T-helper 9 cell (primary cell): ENCODE data around the gene YWHAQ.
"Not testable (repeated sequence)": the region's sequence is repeated elsewhere in the genome, so short reads cannot be mapped to it uniquely, and the experiment has no call there.

Experiments used
- DNase-seq: peaks from one replicate; pipeline ENCODE4 v3.0.0-alpha.2; 2020

The YWHAQ gene

DNA sequence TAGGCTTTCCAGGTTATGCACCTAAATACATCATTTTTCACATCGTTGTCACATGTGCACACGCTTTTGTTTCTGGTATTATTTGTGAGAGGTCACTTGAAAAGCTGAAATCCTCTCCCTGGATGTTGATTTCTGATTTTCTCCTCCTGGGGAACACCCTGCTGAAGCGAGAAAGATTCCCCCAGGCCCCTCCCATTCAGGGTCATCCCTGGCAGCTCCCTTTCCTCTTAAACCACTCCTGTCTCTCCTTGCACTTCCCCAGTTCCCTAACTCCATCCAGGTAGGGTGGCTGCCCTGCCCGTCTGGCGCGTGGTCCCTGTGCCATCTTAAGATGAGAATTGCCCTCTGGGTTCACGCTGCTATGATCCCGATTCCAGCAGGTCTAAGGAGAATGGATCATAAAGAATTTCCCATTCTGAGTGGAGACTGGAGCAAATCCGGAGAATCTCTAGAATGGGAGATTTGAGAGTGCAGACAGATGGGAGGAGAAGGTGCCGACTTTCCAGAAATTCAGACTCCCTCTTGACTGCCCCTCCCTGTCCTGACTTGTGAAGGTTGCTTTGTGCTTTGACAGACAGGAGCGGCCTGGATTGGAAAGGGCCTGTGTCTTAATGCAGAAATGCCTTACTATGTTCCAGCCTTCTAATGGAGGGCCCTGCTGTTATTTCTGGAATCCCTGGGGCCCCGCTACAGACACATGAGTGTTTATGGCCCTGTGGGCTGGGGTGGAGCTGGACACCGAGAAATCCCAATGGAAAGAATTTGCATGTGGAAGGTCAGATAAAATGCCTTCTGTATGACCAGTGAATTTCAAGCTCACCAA is 1.3 kb upstream of the YWHAQ start:
- DNase-seq = no peak

DNA sequence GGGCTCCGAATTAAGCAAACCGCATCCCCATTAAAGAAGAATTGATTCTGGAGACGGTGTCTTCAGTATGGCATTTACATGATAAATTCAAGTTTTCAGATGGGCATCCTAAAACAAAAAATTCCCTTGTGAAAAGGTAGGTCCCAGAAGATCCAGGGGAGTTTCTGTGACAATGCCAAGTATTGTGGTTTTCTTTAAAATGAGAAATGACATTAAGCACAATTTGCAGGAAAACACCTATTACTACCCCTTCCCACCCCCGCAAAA is 689 bp upstream of the YWHAQ start:
- DNase-seq = no peak

DNA sequence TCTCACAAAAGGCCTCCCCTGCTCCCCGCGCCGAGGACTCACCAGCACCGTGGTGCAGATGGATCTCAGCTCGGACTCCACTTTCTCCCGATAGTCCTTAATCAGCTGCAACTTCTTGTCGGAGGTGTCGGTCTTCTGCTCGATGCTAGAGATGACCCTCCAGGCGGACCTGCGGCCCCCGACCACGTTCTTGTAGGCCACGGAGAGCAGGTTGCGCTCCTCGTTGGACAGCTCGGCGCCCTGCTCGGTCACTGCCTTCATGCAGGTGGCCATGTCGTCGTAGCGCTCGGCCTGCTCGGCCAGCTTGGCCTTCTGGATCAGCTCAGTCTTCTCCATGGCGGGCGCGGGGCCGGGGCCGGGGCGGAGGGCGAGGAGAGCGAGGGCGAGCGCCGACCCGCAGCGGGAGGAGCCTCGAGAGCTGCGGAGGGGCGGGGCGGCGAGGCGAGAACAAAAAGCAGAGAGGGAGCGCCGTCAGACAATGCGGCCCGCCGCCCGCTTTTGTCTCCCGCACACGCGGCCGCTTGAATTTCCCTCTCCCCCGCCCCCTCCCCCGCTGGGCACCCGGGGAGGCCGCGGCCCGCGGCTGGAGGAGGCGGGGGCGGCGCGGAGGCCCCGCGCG is 571 bp downstream of the YWHAQ start:
- peak; percentile 69 for DNase-seq

DNA sequence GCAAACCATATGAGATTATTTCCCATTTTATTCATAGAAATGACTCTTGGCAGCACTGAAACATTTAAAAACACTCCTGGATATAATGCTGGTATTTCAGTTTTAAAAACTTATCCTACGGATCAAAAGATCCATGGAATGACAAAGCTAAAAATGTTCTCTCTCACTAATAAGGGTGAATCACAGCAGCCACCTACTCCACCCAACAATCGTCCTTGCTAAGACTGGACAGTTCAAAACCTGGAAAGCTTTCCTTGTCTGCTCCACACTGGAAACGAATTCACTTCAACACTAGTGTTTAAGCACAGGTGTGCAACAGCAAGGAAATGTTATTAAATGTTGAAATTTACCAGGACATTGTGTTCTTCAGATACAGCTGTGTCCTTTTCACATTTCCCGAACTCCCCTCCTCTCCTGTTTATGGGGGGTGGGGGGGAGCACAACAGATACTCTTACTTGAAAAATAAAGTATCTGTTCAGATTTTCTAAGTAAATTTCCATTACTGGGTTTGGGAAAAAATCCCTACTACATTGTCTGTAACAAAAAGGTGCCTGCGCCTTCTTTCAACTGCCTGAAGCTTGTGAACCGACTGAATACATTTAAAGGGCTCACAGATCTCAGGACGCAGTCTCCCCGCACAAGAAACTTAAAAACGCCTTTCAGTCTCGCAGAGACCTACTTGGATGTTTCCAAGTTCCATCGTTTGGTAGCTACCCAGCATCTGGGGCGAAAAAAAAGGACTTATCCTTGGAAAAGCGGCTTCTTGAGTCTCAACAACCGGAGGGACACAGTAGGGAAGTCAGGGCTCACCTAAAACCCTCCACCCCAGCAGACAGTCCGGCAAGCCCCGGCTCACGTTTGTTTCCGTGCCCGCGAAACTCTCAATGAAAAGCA is 1.3 kb downstream of the YWHAQ start:
- no peak for DNase-seq

DNA sequence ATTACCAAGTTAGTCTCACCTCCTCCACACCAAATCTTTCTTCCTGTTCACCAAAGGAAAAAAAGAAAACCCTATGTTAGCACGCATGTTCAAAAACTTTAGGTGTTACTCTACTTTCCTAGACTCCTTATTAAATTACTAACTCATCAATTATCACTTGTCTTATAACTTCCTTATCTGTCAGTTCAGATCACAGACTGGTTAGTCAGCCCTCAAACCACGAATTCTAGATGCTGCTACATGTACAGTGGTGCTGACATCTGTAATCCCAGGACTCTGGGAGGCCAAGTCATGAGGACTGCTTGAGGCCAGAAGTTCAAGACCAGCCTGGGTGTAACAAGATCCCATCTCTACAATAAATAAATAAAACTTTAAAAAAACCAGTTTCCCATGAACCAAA is 3.5 kb downstream of the YWHAQ start:
- no peak for DNase-seq

DNA sequence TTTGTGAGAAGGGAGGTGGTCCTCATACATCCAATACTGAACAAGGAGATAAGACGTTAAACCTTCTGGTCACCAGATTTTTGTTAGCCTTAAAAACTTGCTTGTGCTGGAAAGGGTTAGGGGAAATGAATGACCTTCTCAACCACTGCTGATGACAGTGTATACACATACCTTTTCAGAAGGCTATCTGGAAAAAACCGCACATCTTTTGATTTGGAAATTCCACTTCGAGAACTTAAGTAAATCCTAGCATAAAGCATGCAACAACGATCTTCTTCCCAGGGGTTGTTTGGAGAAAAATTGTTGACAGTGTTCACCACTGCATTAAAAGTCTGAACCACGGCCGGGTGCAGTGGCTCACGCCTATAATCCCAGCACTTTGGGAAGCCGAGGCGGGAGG is 7.6 kb downstream of the YWHAQ start:
- DNase-seq = no peak

DNA sequence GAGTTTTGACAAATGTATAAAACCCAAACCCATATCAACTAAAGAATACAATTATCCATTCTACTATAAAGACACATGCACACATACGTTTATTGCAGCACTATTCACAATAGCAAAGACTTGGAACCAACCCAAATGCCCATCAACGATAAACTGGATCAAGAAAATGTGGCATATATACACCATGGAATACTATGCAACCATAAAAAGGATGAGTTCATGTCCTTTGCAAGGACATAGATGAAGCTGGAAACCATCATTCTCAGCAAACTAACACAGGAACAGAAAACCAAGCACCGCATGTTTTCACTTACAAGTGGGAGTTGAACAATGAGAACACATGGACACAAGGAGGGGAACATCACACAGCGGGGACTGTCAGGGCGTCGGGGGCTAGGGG is 9.1 kb downstream of the YWHAQ start:
- not testable (repeated sequence) for DNase-seq

DNA sequence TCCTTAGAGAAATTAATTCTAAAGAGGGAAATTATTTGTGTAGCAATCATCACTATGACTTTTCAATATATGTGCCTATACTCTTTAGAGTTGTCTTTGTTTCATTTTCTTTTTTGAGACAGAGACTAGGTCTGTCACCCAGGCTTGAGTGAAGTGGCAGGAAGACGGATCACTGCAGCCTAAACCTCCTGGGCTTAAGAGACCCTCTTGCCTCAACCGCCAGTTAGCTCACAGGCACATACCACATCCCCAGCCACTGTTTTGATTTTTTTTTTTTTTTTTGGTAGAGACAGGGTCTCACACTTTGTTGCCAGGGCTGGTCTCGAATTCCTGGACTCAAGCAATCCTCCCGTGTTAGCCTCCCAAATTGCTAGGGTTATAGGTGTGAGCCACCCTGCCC is 12.4 kb downstream of the YWHAQ start:
- no peak for DNase-seq

DNA sequence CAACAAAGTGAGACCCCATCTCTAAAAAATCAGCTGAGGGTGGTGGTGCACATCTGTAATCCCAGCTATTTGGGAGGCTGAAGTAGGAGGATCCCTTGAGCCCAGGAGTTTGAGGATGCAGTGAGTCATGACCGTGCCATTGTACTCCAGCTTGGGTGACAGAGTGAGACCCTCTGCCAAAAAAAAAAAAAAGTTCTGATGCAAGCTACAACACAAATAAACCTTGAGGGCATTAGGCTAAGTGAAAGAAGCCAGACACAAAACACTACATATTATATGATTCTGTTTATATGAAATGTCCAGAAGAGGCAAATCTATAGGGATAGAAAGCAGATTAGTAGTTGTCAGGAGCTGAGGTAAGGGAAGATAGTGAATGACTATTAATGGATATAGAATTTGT is 13.0 kb downstream of the YWHAQ start:
- DNase-seq = no peak

DNA sequence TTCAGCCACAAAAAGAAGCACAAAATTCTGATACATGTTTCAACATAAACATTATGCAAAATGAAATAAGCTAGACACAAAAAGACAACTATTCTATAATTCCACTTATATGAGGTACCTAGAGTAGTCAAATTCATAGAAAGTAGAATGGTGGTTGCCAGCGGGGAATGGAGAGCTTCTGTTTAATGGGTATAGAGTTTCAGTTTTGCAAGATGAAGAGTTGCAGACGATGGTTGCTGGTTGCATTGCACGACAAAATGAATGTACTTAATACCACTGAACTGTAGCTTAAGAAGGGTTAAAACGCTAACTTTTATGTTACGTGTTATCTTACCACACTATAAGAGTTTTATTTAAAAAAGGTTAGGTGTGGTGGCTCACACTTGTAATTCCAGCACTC is 13.5 kb downstream of the YWHAQ start:
- DNase-seq = no peak

DNA sequence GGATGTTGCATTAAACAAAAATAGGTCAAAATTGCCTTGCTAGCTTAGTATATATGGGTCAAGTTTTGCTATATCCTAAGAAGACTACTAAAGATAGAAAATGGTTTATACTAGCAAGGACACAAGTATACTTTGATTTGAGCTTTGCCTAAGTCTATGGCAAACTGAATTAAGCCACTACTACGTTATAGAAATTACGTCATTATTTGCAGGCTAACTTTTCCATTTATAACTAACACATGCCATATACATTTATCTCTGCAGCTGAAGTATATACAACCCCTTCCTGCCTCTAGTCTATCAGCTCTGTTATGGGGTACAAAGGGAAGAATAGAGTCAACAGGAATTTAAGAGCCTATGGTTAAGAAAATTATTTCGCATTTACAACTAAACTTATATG is 16.2 kb downstream of the YWHAQ start:
- DNase-seq = no peak

DNA sequence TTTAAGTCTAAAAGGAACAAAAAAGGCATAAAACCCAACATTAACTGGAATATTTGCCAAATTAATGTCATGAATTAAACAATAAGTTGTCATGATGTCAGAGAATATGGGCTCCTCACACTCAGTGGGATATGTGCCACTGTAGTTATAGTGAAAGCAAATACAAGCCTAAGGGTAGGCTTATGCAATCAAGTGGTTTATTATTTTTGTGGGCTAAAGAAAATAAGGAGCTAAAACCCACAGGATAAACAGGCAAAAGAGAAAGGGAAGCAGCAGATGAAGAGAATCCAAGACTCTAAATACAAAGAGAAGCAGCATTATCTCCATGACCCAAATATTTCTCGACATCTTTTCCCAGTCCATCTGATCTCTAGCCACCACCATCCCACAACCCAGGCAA is 17.5 kb downstream of the YWHAQ start:
- no peak for DNase-seq

DNA sequence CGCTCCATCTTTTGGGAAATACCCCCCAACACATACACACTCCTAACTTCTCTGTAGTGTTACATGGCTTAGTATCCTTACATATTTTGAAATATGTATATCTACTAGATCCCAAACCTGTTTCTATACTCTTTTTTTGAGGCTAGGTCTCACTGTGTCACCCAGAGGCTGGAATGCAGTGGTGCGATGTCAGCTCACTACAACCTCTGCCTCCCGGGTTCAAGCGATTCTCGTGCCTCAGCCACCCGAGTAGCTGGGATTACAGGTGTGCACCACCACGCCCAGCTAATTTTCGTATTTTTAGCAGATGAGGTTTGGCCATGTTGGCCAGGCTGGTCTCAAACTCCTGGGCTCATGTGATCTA is 19.3 kb downstream of the YWHAQ start:
- DNase-seq = not testable (repeated sequence)

DNA sequence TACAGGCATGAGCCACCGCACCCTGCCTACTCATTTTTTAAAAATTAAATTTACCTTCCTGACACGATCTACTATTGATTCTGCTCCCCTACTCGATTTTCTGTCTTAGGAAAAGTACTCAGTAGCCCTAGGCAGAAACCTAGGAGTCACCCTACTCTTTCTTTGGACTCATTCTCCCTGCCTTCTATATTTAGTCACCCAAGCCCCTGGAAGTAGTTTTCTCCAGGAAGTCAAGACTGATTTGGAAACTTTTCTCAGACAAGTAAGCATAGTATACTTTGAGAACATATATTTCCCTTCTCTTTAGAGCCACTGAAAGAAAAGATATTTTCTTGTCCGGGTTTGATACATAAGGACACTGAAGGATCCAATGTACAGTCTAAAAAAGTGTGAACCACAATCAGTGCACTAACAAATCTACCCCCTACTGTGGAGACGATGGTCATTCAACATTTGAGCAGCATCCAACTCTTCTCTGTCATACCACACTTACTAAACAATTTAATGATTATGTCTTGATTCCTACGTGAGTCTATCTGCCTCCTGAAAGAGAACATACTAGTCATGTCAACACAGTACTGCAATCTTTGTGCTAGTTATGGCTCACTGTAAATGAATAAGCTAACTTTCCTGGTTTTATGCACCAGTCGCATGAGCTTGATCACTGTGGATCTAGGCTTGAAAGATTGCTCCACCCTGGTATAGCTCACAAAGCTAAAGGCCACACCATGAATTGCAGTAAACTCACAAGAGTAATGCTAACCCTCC is 19.8 kb downstream of the YWHAQ start:
- no peak for DNase-seq

DNA sequence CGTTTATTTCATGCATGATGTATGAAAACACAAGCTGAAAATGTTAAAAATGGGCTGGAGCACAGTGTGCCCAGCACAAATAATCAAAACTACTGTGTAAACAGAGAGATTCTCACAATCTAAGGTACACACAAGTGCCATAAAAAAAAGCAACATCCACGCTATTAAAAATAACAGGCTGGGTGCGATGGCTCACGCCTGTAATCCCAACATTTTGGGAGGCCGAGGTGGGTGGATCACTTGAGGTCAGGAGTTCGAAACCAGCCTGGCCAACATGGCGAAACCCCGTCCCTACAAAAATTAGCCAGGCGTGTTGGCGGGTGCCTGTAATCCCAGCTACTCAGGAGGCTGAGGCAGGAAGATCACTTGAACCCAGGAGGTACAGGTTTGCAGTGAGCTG is 22.3 kb downstream of the YWHAQ start:
- DNase-seq = not testable (repeated sequence)

DNA sequence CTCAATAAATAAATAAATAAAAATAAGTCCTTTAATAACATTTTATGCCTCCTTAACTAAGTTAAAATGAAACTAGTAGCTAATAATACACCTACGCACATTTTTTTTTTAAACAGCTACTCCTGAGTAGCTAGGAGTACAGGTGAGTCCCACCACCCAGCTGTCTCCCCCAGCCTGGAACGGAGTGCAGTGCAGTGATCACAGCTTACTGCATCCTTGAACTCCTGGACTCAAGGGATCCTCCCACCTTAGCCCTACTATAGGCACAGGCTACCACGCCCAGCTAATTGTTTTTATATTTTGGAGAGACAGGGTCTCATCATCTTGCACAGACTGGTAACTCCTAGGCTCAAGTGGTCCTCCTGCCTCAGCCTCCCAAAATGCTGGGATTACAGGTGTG is 28.4 kb downstream of the YWHAQ start:
- no peak for DNase-seq

DNA sequence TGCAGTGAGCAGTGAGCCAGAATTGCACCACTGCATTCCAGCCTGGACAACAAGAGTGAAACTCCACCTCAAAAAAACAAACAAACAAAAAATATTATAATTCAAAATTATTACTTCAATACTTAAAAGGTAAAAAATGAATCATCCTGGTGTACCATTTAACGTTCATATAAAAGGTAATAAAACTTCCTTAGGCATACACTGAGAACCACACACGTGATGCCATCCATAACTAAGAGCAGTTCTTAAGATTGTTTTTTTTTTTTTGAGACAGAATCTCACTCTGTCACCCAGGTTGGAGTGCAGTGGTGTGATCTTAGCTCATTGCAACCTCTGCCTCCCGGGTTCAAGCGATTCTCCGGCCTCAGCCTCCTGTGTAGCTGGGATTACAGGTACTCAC is 29.4 kb downstream of the YWHAQ start:
- no peak for DNase-seq

DNA sequence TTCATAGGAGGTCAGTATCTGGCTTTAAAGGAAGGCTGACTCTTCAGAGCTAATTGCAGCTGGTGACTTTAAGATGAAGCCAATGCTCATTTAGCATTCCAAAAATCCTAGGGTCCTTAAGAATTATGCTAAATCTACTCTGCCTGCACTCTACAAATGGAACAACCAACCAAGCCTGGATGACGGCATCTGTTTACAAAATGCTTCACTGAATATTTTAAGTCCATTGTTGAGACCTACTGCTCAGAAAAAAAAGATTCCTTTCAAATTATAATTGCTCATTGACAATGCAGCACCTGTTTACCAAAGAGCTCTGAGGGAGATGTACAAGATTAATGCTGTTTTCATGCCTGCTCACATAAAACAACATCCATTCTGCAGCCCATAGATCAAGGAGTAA is 31.4 kb downstream of the YWHAQ start:
- DNase-seq = no peak

DNA sequence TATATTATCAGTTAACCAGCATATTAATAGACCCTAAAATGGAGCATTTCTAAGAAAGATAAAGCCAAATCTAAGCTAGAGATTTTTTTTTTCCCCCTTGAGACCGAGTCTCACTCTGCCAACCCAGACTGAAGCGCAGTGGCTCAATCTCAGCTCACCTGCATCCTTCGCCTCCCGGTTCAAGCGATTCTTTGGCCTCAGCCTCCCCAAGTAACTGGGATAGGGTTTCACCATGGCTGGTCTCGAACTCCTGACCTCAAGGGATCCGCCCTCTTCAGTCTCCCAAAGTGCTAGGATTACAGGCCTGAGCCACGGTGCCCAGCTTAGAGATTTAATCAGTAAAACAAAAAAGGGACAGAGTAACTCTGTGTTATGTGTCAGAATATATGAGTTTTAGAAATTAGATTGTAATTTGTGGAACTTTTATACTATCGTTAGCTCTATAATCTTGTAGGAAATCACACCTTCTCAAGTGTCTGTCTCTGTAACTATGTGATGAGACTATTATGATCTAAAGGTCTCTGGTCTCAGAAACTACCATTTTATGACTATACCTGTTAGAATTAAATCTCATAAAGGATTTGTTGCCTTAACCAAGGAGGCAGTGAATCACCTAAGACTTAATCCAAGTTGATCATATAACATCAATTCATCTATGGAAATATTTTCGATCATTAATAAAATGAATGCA is 34.0 kb downstream of the YWHAQ start:
- no peak for DNase-seq

DNA sequence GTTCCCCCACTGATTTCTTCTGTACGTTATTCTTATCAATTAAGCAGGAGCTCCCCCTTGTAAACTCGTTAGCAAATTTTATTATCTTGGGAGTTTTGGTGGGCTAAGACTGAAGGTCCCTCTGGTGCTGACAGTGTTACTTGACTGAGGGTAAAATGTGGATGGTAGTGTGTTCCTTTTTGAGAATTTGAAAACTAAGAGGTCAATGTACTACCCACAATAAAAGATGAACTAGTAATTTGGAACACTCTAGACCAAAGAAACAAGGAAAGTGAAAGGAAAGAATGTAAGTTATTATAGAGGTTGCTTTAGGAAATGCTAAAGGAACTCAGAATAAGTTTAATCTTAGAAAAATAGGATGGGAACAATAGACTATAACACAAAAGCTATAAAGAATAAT is 35.1 kb downstream of the YWHAQ start:
- DNase-seq = no peak

DNA sequence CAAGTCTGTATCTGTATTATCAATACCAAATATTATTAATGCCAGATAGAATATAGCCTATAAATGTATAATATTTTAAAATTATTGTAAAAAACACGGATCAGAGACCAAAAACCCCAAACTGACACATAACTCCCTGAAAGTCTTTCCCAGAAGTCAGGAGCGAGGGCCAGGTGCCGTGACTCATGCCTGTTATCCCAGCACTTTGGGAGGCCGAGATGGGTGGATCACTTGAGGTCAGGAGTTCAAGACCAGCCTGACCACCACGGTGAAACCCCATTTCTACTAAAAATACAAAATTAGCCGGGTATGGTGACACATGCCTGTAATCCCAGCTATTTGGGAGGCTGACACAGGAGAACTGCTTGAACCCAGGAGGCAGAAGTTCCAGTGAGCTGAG is 35.5 kb downstream of the YWHAQ start:
- not testable (repeated sequence) for DNase-seq

DNA sequence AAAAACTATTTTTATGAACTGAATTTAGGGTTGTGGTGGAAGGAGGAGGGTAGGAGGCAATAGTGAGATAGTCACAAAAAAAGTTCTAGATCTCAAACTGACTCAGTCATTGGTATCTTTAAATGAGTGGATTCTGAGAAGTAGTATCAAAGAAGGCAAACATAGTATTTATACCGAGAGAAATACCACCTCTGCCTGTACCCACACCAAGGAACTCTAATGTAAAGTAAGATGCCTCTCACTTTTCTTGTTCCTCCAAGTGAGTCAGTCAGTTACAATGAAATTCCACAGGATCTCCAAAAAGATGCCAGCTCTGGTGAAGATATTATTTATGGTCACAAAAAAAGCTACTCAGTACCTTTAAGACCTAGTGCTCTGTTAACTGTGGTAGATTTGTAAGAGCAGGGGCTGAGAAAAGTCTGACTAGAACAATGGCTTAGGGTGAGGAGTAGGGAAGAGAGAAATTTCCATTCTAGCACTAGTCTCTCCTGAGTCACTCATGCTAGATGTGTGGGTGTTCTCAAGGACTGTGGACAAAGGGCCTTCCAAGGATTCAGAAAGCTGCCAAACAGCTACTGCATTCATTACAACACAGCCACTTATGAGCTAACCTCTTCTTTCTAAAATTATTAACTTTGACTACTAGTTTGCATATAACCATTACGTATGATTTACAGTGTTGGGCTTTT is 36.3 kb downstream of the YWHAQ start:
- no peak for DNase-seq
